Ovary (tissue), 9 donors: ENCODE data around the gene TMEM247. TPM values are rescaled to one million over a fixed set of nuclear protein-coding genes. Genes with fewer than 3 reads are reported as not detected.

Source experiments
- DNase-seq, 5 donors: peaks; one replicate each; pipeline ENCODE4 v3.0.0-alpha.2; 2019 to 2020
- H3K27ac ChIP-seq, 2 donors: fragments of 200-600 bp; one replicate each; pipeline versions ENCODE4 v1.5.1 to v1.8.0; 2019 to 2022
- H3K27me3 ChIP-seq: fragments of 200-600 bp; one replicate; pipeline ENCODE4 v1.8.0; 2022
- H3K36me3 ChIP-seq: fragments of 200-600 bp; sonication (generic); one replicate; pipeline ENCODE4 v1.5.1; 2019
- H3K4me1 ChIP-seq: one replicate; pipeline ENCODE4 v1.8.1; 2013; ENCODE audit warnings: mild to moderate bottlenecking, moderate library complexity; ENCODE audit not compliant: insufficient read depth
- H3K4me3 ChIP-seq: fragments of 200-600 bp; sonication (generic); one replicate; pipeline ENCODE4 v1.5.1; 2017
- H3K9me3 ChIP-seq, 2 donors: fragments of 200-600 bp in 1 of 2; sonication (generic) in 1 of 2; one replicate each; pipeline versions ENCODE4 v1.5.1 to v1.8.1; 2013 to 2019; ENCODE audit warnings: mild to moderate bottlenecking in 1 of 2, moderate library complexity in 1 of 2
- CTCF ChIP-seq, 3 donors: fragments of 450-650 bp in 2 of 3; fragments of 200-600 bp in 1 of 3; IDR thresholded peaks; one replicate each; pipeline versions ENCODE4 v1.5.1 to v1.8.0; 2016 to 2022; ENCODE audit warnings: antibody characterized with exemption in 3 of 3, mild to moderate bottlenecking in 1 of 3
- EP300 ChIP-seq: sonication (generic); formaldehyde crosslinking; IDR thresholded peaks from one replicate; pipeline ENCODE4 v1.6.1; 2017; ENCODE audit warnings: antibody characterized with exemption
- POLR2A ChIP-seq: fragments of 450-650 bp; IDR thresholded peaks from one replicate; pipeline ENCODE4 v1.6.1; 2017; ENCODE audit warnings: antibody characterized with exemption, mild to moderate bottlenecking, moderate library complexity
- WGBS, 3 donors: extraction: QIAGEN DNeasy Blood & Tissue Kit in 1 of 3; methylation state at CpG; one replicate each; pipeline versions ENCODE4 v1.1.5 to v1.1.7; 2013 to 2017; 5-methylcytosine and 5-hydroxymethylcytosine counted together
- intact Hi-C, 4 donors: fragments of 100-400 bp; cut with DNase I; formaldehyde crosslinking; loops; one replicate each; pipeline versions ENCODE4 v1.11.0 to v1.15.1; 2022 to 2023
- polyA plus RNA-seq, 2 donors: library from polyadenylated mRNA; stranded (reverse); fragments of 200-250 nt in 1 of 2; fragments of 350-450 nt in 1 of 2; fragmentation: Illumina TruSeq in 1 of 2; extraction: RNeasy Lipid Tissue Mini Kit (QIAGEN cat#74804) in 1 of 2; gene quantifications; one replicate each; pipeline ENCODE4 v1.2.3, GENCODE V29; 2013 to 2014
- total RNA-seq, 7 donors: library from RNA; depleted of rRNA in 2 of 7; stranded (reverse); fragments of >200 nt in 2 of 7; fragmentation: NEBNext Ultra II Directional in 3 of 7; extraction: Animal tissue kit (Norgen Biotek cat#: 25700) in 3 of 7; gene quantifications; one replicate each; pipeline versions ENCODE4 v1.1.0 to v1.2.4, GENCODE V29; 2016 to 2023
- donor health status: DM: no; HTN: no; CAD: no; lungs with moderate emphysema.
- donor health status: DM: no; HTN: no; CAD: no.
- donor health status: Bipolar disorder and iron deficiency.
- donor health status: DM: yes; HTN: yes; CAD: no.
- donor health status: DM: no; HTN: no; CAD: no.
- donor health status: DM: yes; HTN: yes; CAD: no.

TMEM247 gene
- total and polyA plus RNA-seq, 9 donors = not detected

GRCh38 chr2:46434851-46435273, 44.5 kb upstream of the TMEM247 start:
- intact Hi-C loops = no loop called here
- TF ChIP-seq CTCF (IDR thresholded peaks at IDR 0.05) (no peak), EP300 (no peak), POLR2A (no peak)
- DNase-seq = no peak
- no peak overlapping the region for H3K4me3 ChIP-seq
- H3K27me3 ChIP-seq = no peaks in the 10 kb centered on the region
- H3K9me3 ChIP-seq = no peaks in the 10 kb centered on the region
- 19 to 41% (median 32%) methylated on average over 3 of the region's 3 CpGs for WGBS, 3 donors
- no peaks in the 10 kb centered on the region for H3K4me1 ChIP-seq
- no peaks in the 10 kb centered on the region for H3K36me3 ChIP-seq
- no peak overlapping the region for H3K27ac ChIP-seq

GRCh38 chr2:46435353-46435752, 44.0 kb upstream of the TMEM247 start:
- Histone ChIP-seq H3K27me3 (no peaks in the 10 kb centered on the region), H3K9me3 (no peaks in the 10 kb centered on the region), H3K36me3 (no peaks in the 10 kb centered on the region), H3K4me3 (no peak overlapping the region), H3K4me1 (no peaks in the 10 kb centered on the region), H3K27ac (no peak overlapping the region)
- no peak for TF ChIP-seq CTCF (IDR thresholded peaks at IDR 0.05)
- TF ChIP-seq POLR2A = no peak
- TF ChIP-seq EP300 = no peak
- no peak for DNase-seq
- intact Hi-C loops = no loop called here

- 52 to 60% (median 57%) methylated on average over 4 of the region's 4 CpGs for WGBS, 3 donors
These were observed 43.5 kb upstream of the TMEM247 start for GRCh38 chr2:46435796-46436360.

GRCh38 chr2:46436800-46437199, 42.6 kb upstream of the TMEM247 start:
- TF ChIP-seq CTCF (IDR thresholded peaks at IDR 0.05) (no peak), EP300 (no peak), POLR2A (no peak)
- Histone ChIP-seq H3K27me3 (no peaks in the 10 kb centered on the region), H3K4me3 (no peak overlapping the region), H3K9me3 (no peaks in the 10 kb centered on the region), H3K36me3 (no peaks in the 10 kb centered on the region), H3K27ac (no peak overlapping the region), H3K4me1 (no peaks in the 10 kb centered on the region)
- no peak for DNase-seq
- intact Hi-C loops = no loop called here

More at GRCh38 chr2:46435796-46436360, 43.5 kb upstream of the TMEM247 start:
- Histone ChIP-seq H3K27ac (no peak overlapping the region), H3K36me3 (no peaks in the 10 kb centered on the region), H3K27me3 (no peaks in the 10 kb centered on the region), H3K4me1 (no peaks in the 10 kb centered on the region), H3K9me3 (no peaks in the 10 kb centered on the region), H3K4me3 (no peak overlapping the region)
- TF ChIP-seq POLR2A (no peak), CTCF (IDR thresholded peaks at IDR 0.05) (no peak), EP300 (no peak)
- no peak for DNase-seq
- intact Hi-C loops = no loop called here
